ENCODE measurements around the gene C22orf23.

DNA sequence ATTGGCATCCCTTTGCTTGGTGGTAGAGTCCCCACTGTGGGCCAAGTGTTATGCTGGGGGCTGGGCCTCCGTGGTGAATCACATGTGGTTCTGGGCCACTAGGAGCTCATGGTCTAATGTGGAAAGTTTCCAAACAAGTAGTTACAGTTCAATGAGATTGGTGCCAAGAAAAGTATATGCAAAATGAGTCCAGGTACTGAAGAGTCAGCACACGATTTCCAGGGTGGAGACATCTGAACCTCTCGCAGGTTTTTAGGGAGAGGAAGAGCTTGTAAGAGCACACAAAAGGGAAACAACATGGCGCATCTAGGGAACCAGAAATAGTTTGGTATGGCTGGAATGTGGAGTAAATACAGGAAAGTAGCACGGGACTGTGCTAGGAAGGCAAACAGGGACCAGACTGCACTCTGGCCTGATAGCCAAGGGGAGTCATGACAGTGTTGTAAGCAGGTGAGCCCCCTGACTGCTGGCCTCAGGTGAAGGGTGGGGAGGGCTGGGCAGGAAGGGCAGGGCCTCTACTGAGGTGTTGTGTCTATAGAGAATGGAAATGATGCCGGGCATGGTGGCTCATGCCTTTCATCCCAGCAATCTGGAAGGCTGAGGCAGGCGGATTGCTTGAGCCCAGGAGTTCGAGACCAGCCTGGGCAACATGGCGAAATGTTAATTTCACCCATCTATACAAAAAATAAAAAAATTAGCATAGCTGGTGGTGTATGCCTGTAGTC, 12.7 kb upstream of the C22orf23 start:
- TF ChIP-seq, protein P1, sequence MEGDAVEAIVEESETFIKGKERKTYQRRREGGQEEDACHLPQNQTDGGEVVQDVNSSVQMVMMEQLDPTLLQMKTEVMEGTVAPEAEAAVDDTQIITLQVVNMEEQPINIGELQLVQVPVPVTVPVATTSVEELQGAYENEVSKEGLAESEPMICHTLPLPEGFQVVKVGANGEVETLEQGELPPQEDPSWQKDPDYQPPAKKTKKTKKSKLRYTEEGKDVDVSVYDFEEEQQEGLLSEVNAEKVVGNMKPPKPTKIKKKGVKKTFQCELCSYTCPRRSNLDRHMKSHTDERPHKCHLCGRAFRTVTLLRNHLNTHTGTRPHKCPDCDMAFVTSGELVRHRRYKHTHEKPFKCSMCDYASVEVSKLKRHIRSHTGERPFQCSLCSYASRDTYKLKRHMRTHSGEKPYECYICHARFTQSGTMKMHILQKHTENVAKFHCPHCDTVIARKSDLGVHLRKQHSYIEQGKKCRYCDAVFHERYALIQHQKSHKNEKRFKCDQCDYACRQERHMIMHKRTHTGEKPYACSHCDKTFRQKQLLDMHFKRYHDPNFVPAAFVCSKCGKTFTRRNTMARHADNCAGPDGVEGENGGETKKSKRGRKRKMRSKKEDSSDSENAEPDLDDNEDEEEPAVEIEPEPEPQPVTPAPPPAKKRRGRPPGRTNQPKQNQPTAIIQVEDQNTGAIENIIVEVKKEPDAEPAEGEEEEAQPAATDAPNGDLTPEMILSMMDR (IDR thresholded peaks at IDR 0.05) = no peak
- no peak for TF ChIP-seq EP300 (IDR thresholded peaks at IDR 0.05)

All from tibial nerve (tissue), 4 donors.